IMR-90 (cell line): ENCODE measurements around the gene SEC23IP. TPM values are rescaled to one million over a fixed set of nuclear protein-coding genes. Genes with fewer than 3 reads are reported as not detected.

ENCODE experiments used
- ATAC-seq: fragments of 200-7000 bp; cut with Tn5 transposase; 2 replicates; pipeline ENCODE4 v1.9.1; 2020; ENCODE audit warnings: low read depth, mild to moderate bottlenecking, moderate library complexity
- BruUV-seq: library from RNA; stranded (reverse); fragments of 400-500 nt; replicated peaks from 2 replicates; lab custom pipeline; 2021; lab: Mats Ljungman, UMichigan
- CTCF ChIA-PET: fragments of 300-600 bp; formaldehyde crosslinking; extraction: SDS; loops from one replicate; lab custom pipeline; 2021; ENCODE audit warnings: antibody characterized with exemption; lab: Yijun Ruan, JAX
- POLR2A ChIA-PET: fragments of 300-600 bp; sonication (Branson Sonifier 250); formaldehyde crosslinking; loops from one replicate; lab custom pipeline; 2022; ENCODE audit warnings: antibody characterized with exemption; ENCODE audit not compliant: unreplicated experiment; lab: Charles Lee
- DNase-seq: peaks from one replicate; pipeline ENCODE4 v3.0.0; 2013
- H2AFZ ChIP-seq: replicated peaks from 2 replicates; pipeline ENCODE3; 2013; ENCODE audit warnings: low read length, mild to moderate bottlenecking; ENCODE audit not compliant: poor library complexity
- H2AK5ac ChIP-seq: 2 replicates; pipeline ENCODE4 v1.6.1; 2013; ENCODE audit warnings: low read depth, low read length, inconsistent platforms
- H2AK9ac ChIP-seq: replicated peaks from 2 replicates; pipeline ENCODE3; 2013; ENCODE audit warnings: mild to moderate bottlenecking, low read depth, low read length, moderate library complexity; ENCODE audit not compliant: poor library complexity
- H2BK120ac ChIP-seq: 2 replicates; pipeline ENCODE4 v1.6.1; 2013; ENCODE audit warnings: low read depth, low read length, inconsistent platforms
- H2BK15ac ChIP-seq: 3 replicates; pipeline ENCODE4 v1.6.1; 2013; ENCODE audit warnings: low read depth, low read length, inconsistent platforms
- H2BK20ac ChIP-seq: 2 replicates; pipeline ENCODE4 v1.6.1; 2013; ENCODE audit warnings: low read depth, mild to moderate bottlenecking, inconsistent platforms, low read length, moderate library complexity
- H2BK5ac ChIP-seq: 2 replicates; pipeline ENCODE4 v1.6.1; 2013; ENCODE audit warnings: mild to moderate bottlenecking, low read depth, low read length, inconsistent platforms; ENCODE audit not compliant: poor library complexity, severe bottlenecking
- H3K14ac ChIP-seq: replicated peaks from 2 replicates; pipeline ENCODE4 v1.6.1; 2013; ENCODE audit warnings: low read depth, low read length, inconsistent platforms
- H3K18ac ChIP-seq: 2 replicates; pipeline ENCODE4 v1.6.1; 2013; ENCODE audit warnings: low read depth, low read length, control low read depth
- H3K23ac ChIP-seq: 2 replicates; pipeline ENCODE4 v1.6.1; 2013; ENCODE audit warnings: low read depth, low read length, inconsistent platforms
- H3K27ac ChIP-seq: 2 replicates; pipeline ENCODE4 v1.5.1; 2013; ENCODE audit warnings: mild to moderate bottlenecking, control low read depth, low read length; ENCODE audit not compliant: insufficient read depth
- H3K27me3 ChIP-seq: 2 replicates; pipeline ENCODE4 v1.6.1; 2013; ENCODE audit warnings: low read length; ENCODE audit not compliant: control insufficient read depth, insufficient read depth
- H3K36me3 ChIP-seq: 2 replicates; pipeline ENCODE4 v1.6.1; 2013; ENCODE audit warnings: low read length, mixed read lengths; ENCODE audit not compliant: control insufficient read depth, insufficient read depth
- H3K4ac ChIP-seq: 2 replicates; pipeline ENCODE4 v1.6.1; 2013; ENCODE audit warnings: low read depth, low read length, inconsistent platforms
- H3K4me1 ChIP-seq: 2 replicates; pipeline ENCODE4 v1.6.1; 2013; ENCODE audit warnings: low read length, mixed read lengths; ENCODE audit not compliant: control insufficient read depth, insufficient read depth
- H3K4me2 ChIP-seq: 2 replicates; pipeline ENCODE4 v1.6.1; 2013; ENCODE audit warnings: low read depth, mild to moderate bottlenecking, control low read depth, low read length, moderate library complexity
- H3K4me3 ChIP-seq: 2 replicates; pipeline ENCODE4 v1.5.1; 2013; ENCODE audit warnings: low read depth, mild to moderate bottlenecking, control low read depth, low read length, moderate library complexity; ENCODE audit not compliant: insufficient read depth
- H3K56ac ChIP-seq: 2 replicates; pipeline ENCODE4 v1.6.1; 2013; ENCODE audit warnings: low read length, inconsistent platforms; ENCODE audit not compliant: insufficient read depth; ENCODE audit errors: extremely low read depth
- H3K79me1 ChIP-seq, 2 experiments: 2 replicates each; pipeline ENCODE4 v1.6.1; 2013; ENCODE audit warnings: low read length in 2 of 2, inconsistent platforms in 1 of 2, low read depth in 1 of 2
- H3K9ac ChIP-seq: 2 replicates; pipeline ENCODE4 v1.6.1; 2013; ENCODE audit warnings: low read depth, low read length, control low read depth
- H3K9me1 ChIP-seq: 2 replicates; pipeline ENCODE4 v1.6.1; 2013; ENCODE audit warnings: low read length, inconsistent platforms; ENCODE audit not compliant: insufficient read depth
- H3K9me3 ChIP-seq: 2 replicates; pipeline ENCODE4 v1.6.1; 2013; ENCODE audit warnings: low read length; ENCODE audit not compliant: control insufficient read depth, insufficient read depth
- H4K20me1 ChIP-seq: 2 replicates; pipeline ENCODE4 v1.6.1; 2013; ENCODE audit warnings: low read length, inconsistent platforms; ENCODE audit not compliant: insufficient read depth
- H4K5ac ChIP-seq: 2 replicates; pipeline ENCODE4 v1.6.1; 2013; ENCODE audit warnings: mild to moderate bottlenecking, low read depth, low read length, control low read depth
- H4K8ac ChIP-seq, 2 experiments: 2 replicates each; pipeline ENCODE4 v1.6.1; 2013; ENCODE audit warnings: low read depth in 2 of 2, low read length in 2 of 2, control low read depth in 1 of 2, inconsistent platforms in 1 of 2
- H4K91ac ChIP-seq: 2 replicates; pipeline ENCODE4 v1.6.1; 2013; ENCODE audit warnings: low read depth, low read length, inconsistent platforms; ENCODE audit not compliant: insufficient read depth
- CEBPB ChIP-seq: IDR thresholded peaks from 2 replicates; pipeline ENCODE4 v1.6.1; 2012; ENCODE audit warnings: low read depth, low read length, improper control_type of control experiment
- CHD1 ChIP-seq: IDR thresholded peaks from 2 replicates; pipeline ENCODE4 v1.6.1; 2012; ENCODE audit warnings: low read depth, low read length, improper control_type of control experiment
- FOS ChIP-seq: fragments of 150-350 bp; IDR thresholded peaks from 2 replicates; pipeline ENCODE4 v1.6.1; 2016; ENCODE audit warnings: low read depth, low read length
- MAFK ChIP-seq: IDR thresholded peaks from 2 replicates; pipeline ENCODE4 v1.6.1; 2012; ENCODE audit warnings: low read depth, low read length, improper control_type of control experiment
- MAZ ChIP-seq: IDR thresholded peaks from 2 replicates; pipeline ENCODE4 v1.6.1; 2012; ENCODE audit warnings: low read depth, mild to moderate bottlenecking, low read length, improper control_type of control experiment, moderate library complexity, borderline replicate concordance
- MXI1 ChIP-seq: IDR thresholded peaks from 2 replicates; pipeline ENCODE4 v1.6.1; 2012; ENCODE audit warnings: low read depth, mild to moderate bottlenecking, low read length, moderate library complexity, borderline replicate concordance
- NFE2L2 ChIP-seq: fragments of 150-350 bp; IDR thresholded peaks from 2 replicates; pipeline ENCODE4 v1.6.1; 2016; ENCODE audit warnings: low read depth, mild to moderate bottlenecking, low read length
- POLR2A ChIP-seq: IDR thresholded peaks from 2 replicates; pipeline ENCODE4 v1.6.1; 2012; ENCODE audit warnings: mild to moderate bottlenecking, low read depth, low read length
- RAD21 ChIP-seq: IDR thresholded peaks from 2 replicates; pipeline ENCODE4 v1.6.1; 2012; ENCODE audit warnings: low read length, improper control_type of control experiment
- RCOR1 ChIP-seq: IDR thresholded peaks from 2 replicates; pipeline ENCODE4 v1.6.1; 2012; ENCODE audit warnings: mild to moderate bottlenecking, low read length, improper control_type of control experiment; ENCODE audit not compliant: insufficient replicate concordance
- RFX5 ChIP-seq: IDR thresholded peaks from 2 replicates; pipeline ENCODE4 v1.8.0; 2012; ENCODE audit warnings: low read depth, mild to moderate bottlenecking, low read length, moderate library complexity
- USF2 ChIP-seq: fragments of 150-350 bp; IDR thresholded peaks from 2 replicates; pipeline ENCODE4 v1.6.1; 2017; ENCODE audit warnings: mild to moderate bottlenecking, antibody characterized with exemption, low read length, low read depth
- WGBS, 2 experiments: methylation state at CpG; one replicate each; pipeline versions ENCODE4 v1.1.5 to v1.1.7; 2013; ENCODE audit warnings: missing lambda C conversion rate in 2 of 2; ENCODE audit not compliant: insufficient read length in 1 of 2; ENCODE audit errors: extremely low coverage in 2 of 2; 5-methylcytosine and 5-hydroxymethylcytosine counted together
- dilution Hi-C: fragments of 300-500 bp; cut with HindIII; formaldehyde crosslinking; loops from one replicate; pipeline ENCODE4 v1.14.3; 2018; ENCODE audit warnings: low sequenced_read_pairs; ENCODE audit not compliant: unreplicated experiment
- in situ Hi-C: fragments of 300-500 bp; cut with MboI; formaldehyde crosslinking; loops from 3 replicates; pipeline ENCODE4 v1.14.3; 2019; ENCODE audit warnings: low sequenced_read_pairs, inconsistent platforms, mixed read lengths
- intact Hi-C: fragments of 100-400 bp; cut with micrococcal nuclease; formaldehyde crosslinking; loops from 2 replicates; pipeline ENCODE4 v1.10.0; 2022
- polyA plus RNA-seq, 3 experiments: library from polyadenylated mRNA; depleted of rRNA; stranded (reverse); fragments of >200 nt; gene quantifications; 2 replicates each; pipeline ENCODE4 v1.2.3, GENCODE V29; 2012; ENCODE audit warnings: low replicate concordance in 1 of 3
- total RNA-seq: library from RNA; depleted of rRNA; stranded (reverse); fragments of >200 nt; gene quantifications from 2 replicates; pipeline ENCODE4 v1.2.3, GENCODE V29; 2012
- TF ChIP-seq, protein P1 (sequence below): fragments of 150-350 bp; IDR thresholded peaks from 2 replicates; pipeline ENCODE4 v1.6.1; 2016; ENCODE audit warnings: low read depth, mild to moderate bottlenecking, low read length, moderate library complexity, borderline replicate concordance

Gene SEC23IP
- total and polyA plus RNA-seq, 2 of the 4 experiments (the other 2 are of a cell fraction), result 37.4 to 39.8 TPM

DNA sequence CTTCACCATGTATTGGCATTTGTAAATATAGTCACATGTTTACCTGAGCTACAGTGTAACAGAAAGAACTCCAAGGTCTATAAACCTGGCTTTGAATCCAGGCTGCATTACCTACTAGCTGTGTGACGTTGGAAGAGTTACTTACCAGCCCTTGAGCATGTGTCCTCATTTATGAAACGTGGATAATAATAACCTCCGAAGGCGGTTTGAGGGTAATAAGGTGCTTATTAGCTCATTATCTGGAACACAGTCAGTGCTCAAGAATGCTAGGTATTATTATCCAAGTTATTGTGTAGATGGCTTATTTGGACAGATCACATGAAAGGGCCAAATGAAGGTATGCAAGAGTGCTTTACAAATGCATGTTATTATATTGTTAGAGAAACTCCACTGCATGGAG, 64.9 kb downstream of the SEC23IP start:
- in situ Hi-C loops, result no loop called here
- Histone ChIP-seq H3K9me1 (no peaks in the 10 kb centered on the region), H2BK120ac (no peak overlapping the region), H3K14ac (no peak overlapping the region), H2BK5ac (no peak overlapping the region), H3K79me1 (no peaks in the 10 kb centered on the region), H4K91ac (no peak overlapping the region), H3K9ac (no peak overlapping the region), H3K36me3 (no peaks in the 10 kb centered on the region; the same call in 1 of the 2 replicates), H3K4me3 (no peak overlapping the region), H3K4me1 (no peaks in the 10 kb centered on the region), H3K4me2 (no peak overlapping the region), H2BK20ac (no peak overlapping the region), H2AK5ac (no peak overlapping the region), H3K4ac (no peak overlapping the region), H3K27ac (no peak overlapping the region), H4K5ac (no peak overlapping the region), H2BK15ac (no peak overlapping the region), H3K56ac (no peak overlapping the region), H3K27me3 (no peaks in the 10 kb centered on the region), H3K23ac (no peak overlapping the region), H4K20me1 (no peaks in the 10 kb centered on the region), H3K9me3 (no peaks in the 10 kb centered on the region), H2AK9ac (no peak overlapping the region), H2AFZ (no peak overlapping the region), H4K8ac (no peak overlapping the region), H3K18ac (no peak overlapping the region)
- no peak for ATAC-seq
- POLR2A ChIA-PET, result no interaction called here
- intact Hi-C loops, result no loop called here
- WGBS, 2 experiments, result 82% methylated on average over 2 of the region's 4 CpGs; no CpG with 5 or more reads in 1 of the 2 experiments
- TF ChIP-seq NFE2L2 (no peak), USF2 (no peak), CEBPB (no peak), RAD21 (no peak), RFX5 (no peak), POLR2A (no peak), MAZ (no peak), RCOR1 (no peak), CHD1 (no peak), FOS (no peak), MXI1 (no peak), MAFK (no peak)
- TF ChIP-seq, protein P1, sequence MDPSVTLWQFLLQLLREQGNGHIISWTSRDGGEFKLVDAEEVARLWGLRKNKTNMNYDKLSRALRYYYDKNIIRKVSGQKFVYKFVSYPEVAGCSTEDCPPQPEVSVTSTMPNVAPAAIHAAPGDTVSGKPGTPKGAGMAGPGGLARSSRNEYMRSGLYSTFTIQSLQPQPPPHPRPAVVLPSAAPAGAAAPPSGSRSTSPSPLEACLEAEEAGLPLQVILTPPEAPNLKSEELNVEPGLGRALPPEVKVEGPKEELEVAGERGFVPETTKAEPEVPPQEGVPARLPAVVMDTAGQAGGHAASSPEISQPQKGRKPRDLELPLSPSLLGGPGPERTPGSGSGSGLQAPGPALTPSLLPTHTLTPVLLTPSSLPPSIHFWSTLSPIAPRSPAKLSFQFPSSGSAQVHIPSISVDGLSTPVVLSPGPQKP, result no peak
- no peak for DNase-seq
- CTCF ChIA-PET, result no interaction called here
- BruUV-seq, result no TSS peak
- dilution Hi-C loops, result no loop called here
